Esophagus muscularis mucosa (tissue), 4 donors: ENCODE results near the gene STXBP6.

Experiments used
- CTCF ChIP-seq, 3 experiments: fragments of 200-600 bp in 2 of 3; fragments of 450-650 bp in 1 of 3; sonication (generic) in 2 of 3; IDR thresholded peaks; one replicate each; pipeline ENCODE4 v1.5.1; 2017 to 2019; ENCODE audit warnings: antibody characterized with exemption in 3 of 3, mild to moderate bottlenecking in 2 of 3, moderate library complexity in 1 of 3
- EP300 ChIP-seq: sonication (generic); formaldehyde crosslinking; IDR thresholded peaks from one replicate; pipeline ENCODE4 v1.6.1; 2017; ENCODE audit warnings: antibody characterized with exemption
- POLR2A ChIP-seq: fragments of 450-650 bp; IDR thresholded peaks from one replicate; pipeline ENCODE4 v1.6.1; 2017; ENCODE audit warnings: antibody characterized with exemption, moderate library complexity, mild to moderate bottlenecking, low read depth
- POLR2AphosphoS5 ChIP-seq, 2 donors: sonication (generic); formaldehyde crosslinking; IDR thresholded peaks; one replicate each; pipeline ENCODE4 v1.6.1; 2017; ENCODE audit warnings: antibody characterized with exemption in 2 of 2

DNA sequence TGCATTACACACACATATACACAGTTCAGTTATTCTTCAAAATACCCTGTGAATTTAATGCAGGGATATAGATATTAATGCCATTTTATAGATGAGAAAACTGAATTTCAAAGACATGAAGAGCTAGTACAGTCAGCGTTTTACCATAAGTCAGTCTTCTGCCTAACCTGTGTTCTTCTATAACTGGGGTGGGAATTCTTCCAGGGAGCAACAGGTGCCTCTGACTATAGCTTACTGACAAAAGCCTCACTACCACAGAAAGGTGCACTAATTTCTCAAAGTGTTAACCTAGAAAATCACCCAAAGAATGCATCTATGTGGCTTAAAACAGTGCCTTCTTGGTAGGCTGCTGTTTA lies 84.4 kb downstream of the STXBP6 start:
- TF ChIP-seq POLR2A = no peak
- TF ChIP-seq CTCF (IDR thresholded peaks at IDR 0.05) = no peak
- no peak for TF ChIP-seq POLR2AphosphoS5 (IDR thresholded peaks at IDR 0.05)
- TF ChIP-seq EP300 = no peak
